WTC11 (cell line): ENCODE measurements around the gene TRIM2. TPM values are rescaled to one million over a fixed set of nuclear protein-coding genes. Genes with fewer than 3 reads are reported as not detected.
A peak's percentile ranks its signal among the peaks of the same experiment; 100 is the strongest.

Experiments
- ATAC-seq: fragments of 200-7000 bp; cut with Tn5 transposase; 2 replicates; pipeline ENCODE4 v1.10.0; 2021; ENCODE audit warnings: mild to moderate bottlenecking, moderate library complexity
- CTCF ChIA-PET: fragments of 300-600 bp; sonication (Branson Sonifier 250); formaldehyde crosslinking; loops from one replicate; lab custom pipeline; 2021; ENCODE audit warnings: antibody characterized with exemption; lab: Charles Lee
- POLR2A ChIA-PET: fragments of 350-600 bp; sonication (Branson Sonifier 250); formaldehyde crosslinking; loops from one replicate; lab custom pipeline; 2021; ENCODE audit warnings: antibody characterized with exemption; lab: Charles Lee
- DNase-seq: peaks from one replicate; pipeline ENCODE4 v3.0.0; 2021; ENCODE audit warnings: low spot score
- H3K27ac Mint-ChIP-seq: 2 replicates; pipeline ENCODE4 v1.8.0; 2021; ENCODE audit warnings: mixed read lengths
- H3K27me3 Mint-ChIP-seq: 2 replicates; pipeline ENCODE4 v1.8.0; 2021; ENCODE audit warnings: low read depth, mild to moderate bottlenecking, moderate library complexity, mixed read lengths
- H3K36me3 Mint-ChIP-seq: 2 replicates; pipeline ENCODE4 v1.8.0; 2021; ENCODE audit warnings: mixed read lengths
- H3K4me1 Mint-ChIP-seq: 2 replicates; pipeline ENCODE4 v1.8.0; 2022; ENCODE audit warnings: mixed read lengths
- H3K4me3 Mint-ChIP-seq: 2 replicates; pipeline ENCODE4 v1.8.0; 2021; ENCODE audit warnings: mild to moderate bottlenecking, moderate library complexity, mixed read lengths
- H3K9me3 Mint-ChIP-seq: 2 replicates; pipeline ENCODE4 v1.8.0; 2021; ENCODE audit warnings: mixed read lengths
- ELF4 ChIP-seq: sonication (generic); formaldehyde crosslinking; IDR thresholded peaks from 2 replicates; pipeline ENCODE4 v1.8.1; 2022; ENCODE audit warnings: low read depth, mild to moderate bottlenecking, moderate library complexity, missing genetic modification reagents
- EMX1 ChIP-seq: fragments of 250-450 bp; sonication (Bioruptor Pico); IDR thresholded peaks from 2 replicates; pipeline ENCODE4 v1.8.0; 2021; ENCODE audit warnings: mild to moderate bottlenecking
- ETV6 ChIP-seq: sonication (generic); formaldehyde crosslinking; IDR thresholded peaks from 2 replicates; pipeline ENCODE4 v1.8.1; 2022; ENCODE audit warnings: mild to moderate bottlenecking, missing genetic modification reagents
- GRHL2 ChIP-seq: fragments of 250-450 bp; sonication (Bioruptor Pico); IDR thresholded peaks from 2 replicates; pipeline ENCODE4 v1.8.0; 2022; ENCODE audit warnings: mild to moderate bottlenecking, moderate library complexity; ENCODE audit not compliant: insufficient replicate concordance, severe bottlenecking
- MXD4 ChIP-seq: fragments of 250-450 bp; sonication (Bioruptor Pico); IDR thresholded peaks from 2 replicates; pipeline ENCODE4 v1.8.0; 2021; ENCODE audit warnings: mild to moderate bottlenecking, moderate library complexity, borderline replicate concordance
- PRRX2 ChIP-seq: fragments of 250-450 bp; sonication (Bioruptor Pico); IDR thresholded peaks from 2 replicates; pipeline ENCODE4 v1.8.0; 2021; ENCODE audit warnings: mild to moderate bottlenecking
- RORB ChIP-seq: fragments of 250-450 bp; sonication (Bioruptor Pico); IDR thresholded peaks from 2 replicates; pipeline ENCODE4 v1.9.0; 2021; ENCODE audit warnings: mild to moderate bottlenecking
- TEAD1 ChIP-seq: sonication (generic); formaldehyde crosslinking; IDR thresholded peaks from 2 replicates; pipeline ENCODE4 v1.8.0; 2022; ENCODE audit warnings: mild to moderate bottlenecking, missing genetic modification reagents
- ZNF512 ChIP-seq: sonication (generic); formaldehyde crosslinking; IDR thresholded peaks from 2 replicates; pipeline ENCODE4 v1.8.1; 2022; ENCODE audit warnings: missing genetic modification reagents, borderline replicate concordance
- total RNA-seq: library from RNA; stranded (reverse); gene quantifications from 3 replicates; pipeline ENCODE4 v1.2.3, GENCODE V29; 2021
- TF ChIP-seq, protein P1 (sequence below): fragments of 200-600 bp; IDR thresholded peaks from 2 replicates; pipeline ENCODE4 v1.8.0; 2022; ENCODE audit warnings: antibody characterized with exemption
- TF ChIP-seq, protein P2 (sequence below): sonication (generic); formaldehyde crosslinking; IDR thresholded peaks from 2 replicates; pipeline ENCODE4 v1.8.0; 2022; ENCODE audit warnings: mild to moderate bottlenecking, missing genetic modification reagents
- TF ChIP-seq, protein P3 (sequence below): sonication (generic); formaldehyde crosslinking; IDR thresholded peaks from 2 replicates; pipeline ENCODE4 v1.8.1; 2023; ENCODE audit warnings: mild to moderate bottlenecking, missing genetic modification reagents, moderate library complexity
- TF ChIP-seq, protein P4 (sequence below): sonication (generic); formaldehyde crosslinking; IDR thresholded peaks from 2 replicates; pipeline ENCODE4 v1.8.0; 2022; ENCODE audit warnings: missing genetic modification reagents
- TF ChIP-seq, protein P5 (sequence below): sonication (generic); formaldehyde crosslinking; IDR thresholded peaks from 2 replicates; pipeline ENCODE4 v1.8.0; 2022; ENCODE audit warnings: mild to moderate bottlenecking, missing genetic modification reagents

Gene TRIM2
- total RNA-seq, 1 experiment from 2014 or later = 54.5 TPM

GRCh38 chr4:153292897-153293741, 88.9 kb downstream of the TRIM2 start:
- DNase-seq = no peak
- no peak for ATAC-seq
- H3K4me3 Mint-ChIP-seq = no peak overlapping the region
- ChIA-PET POLR2A (no interaction called here), CTCF (interaction anchor here (1.2 kb wide), 1 partner anchor 60 kb away, joined by 3 read pairs; no protein-coding TSS in a partner anchor)
- TF ChIP-seq ZNF512 (CRISPR knock-in tag) (no peak), ELF4 (CRISPR knock-in tag) (no peak), RORB (CRISPR knock-in tag) (no peak), GRHL2 (CRISPR knock-in tag) (no peak), TEAD1 (CRISPR knock-in tag) (no peak)
- TF ChIP-seq, protein P1, sequence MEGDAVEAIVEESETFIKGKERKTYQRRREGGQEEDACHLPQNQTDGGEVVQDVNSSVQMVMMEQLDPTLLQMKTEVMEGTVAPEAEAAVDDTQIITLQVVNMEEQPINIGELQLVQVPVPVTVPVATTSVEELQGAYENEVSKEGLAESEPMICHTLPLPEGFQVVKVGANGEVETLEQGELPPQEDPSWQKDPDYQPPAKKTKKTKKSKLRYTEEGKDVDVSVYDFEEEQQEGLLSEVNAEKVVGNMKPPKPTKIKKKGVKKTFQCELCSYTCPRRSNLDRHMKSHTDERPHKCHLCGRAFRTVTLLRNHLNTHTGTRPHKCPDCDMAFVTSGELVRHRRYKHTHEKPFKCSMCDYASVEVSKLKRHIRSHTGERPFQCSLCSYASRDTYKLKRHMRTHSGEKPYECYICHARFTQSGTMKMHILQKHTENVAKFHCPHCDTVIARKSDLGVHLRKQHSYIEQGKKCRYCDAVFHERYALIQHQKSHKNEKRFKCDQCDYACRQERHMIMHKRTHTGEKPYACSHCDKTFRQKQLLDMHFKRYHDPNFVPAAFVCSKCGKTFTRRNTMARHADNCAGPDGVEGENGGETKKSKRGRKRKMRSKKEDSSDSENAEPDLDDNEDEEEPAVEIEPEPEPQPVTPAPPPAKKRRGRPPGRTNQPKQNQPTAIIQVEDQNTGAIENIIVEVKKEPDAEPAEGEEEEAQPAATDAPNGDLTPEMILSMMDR = no peak
- H3K9me3 Mint-ChIP-seq = peaks cover 30% of the 10 kb centered on the region
- peak overlapping the region; percentile 61 for H3K27ac Mint-ChIP-seq
- peaks cover 57% of the 10 kb centered on the region for H3K36me3 Mint-ChIP-seq
- H3K4me1 Mint-ChIP-seq = peaks cover 28% of the 10 kb centered on the region
- H3K27me3 Mint-ChIP-seq = no peaks in the 10 kb centered on the region; the same call in 1 of the 2 replicates

GRCh38 chr4:153293742-153294057, 89.5 kb downstream of the TRIM2 start:
- Mint-ChIP-seq H3K4me1 (peaks cover 28% of the 10 kb centered on the region), H3K9me3 (peaks cover 30% of the 10 kb centered on the region), H3K4me3 (no peak overlapping the region), H3K36me3 (peaks cover 59% of the 10 kb centered on the region)
- POLR2A ChIA-PET = no interaction called here
- TF ChIP-seq, protein P2, sequence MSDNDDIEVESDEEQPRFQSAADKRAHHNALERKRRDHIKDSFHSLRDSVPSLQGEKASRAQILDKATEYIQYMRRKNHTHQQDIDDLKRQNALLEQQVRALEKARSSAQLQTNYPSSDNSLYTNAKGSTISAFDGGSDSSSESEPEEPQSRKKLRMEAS = no peak
- TF ChIP-seq, all 79 proteins: peak for 0
- CTCF ChIA-PET = interaction anchor here (1.2 kb wide), 1 partner anchor 61 kb away, joined by 3 read pairs; no protein-coding TSS in a partner anchor
- no peak for ATAC-seq
- H3K27ac Mint-ChIP-seq = peak overlapping the region; percentile 61
- H3K27me3 Mint-ChIP-seq = no peaks in the 10 kb centered on the region; the same call in 1 of the 2 replicates
- DNase-seq = no peak

DNA sequence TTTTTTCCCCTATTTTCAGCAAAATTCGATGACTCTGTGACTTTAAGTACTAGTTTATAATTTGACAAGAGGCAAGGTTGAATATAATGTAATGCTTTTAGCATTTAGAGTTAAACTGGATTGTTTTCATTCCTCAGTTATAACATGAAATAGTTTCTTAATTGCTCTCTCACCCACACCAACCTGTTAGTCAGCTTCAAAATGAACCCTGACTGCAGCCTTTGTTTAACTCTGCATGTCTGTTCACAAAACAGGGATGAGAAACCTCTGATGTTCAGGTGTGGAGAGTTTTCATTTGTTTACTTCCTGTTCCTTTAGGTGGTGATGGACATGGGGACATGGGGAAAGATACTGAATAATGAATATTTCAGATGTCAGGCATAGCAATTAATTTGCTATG, 90.4 kb downstream of the TRIM2 start:
- peaks cover 68% of the 10 kb centered on the region for H3K36me3 Mint-ChIP-seq
- ChIA-PET CTCF (interaction anchor here (0.8 to 2.1 kb wide), 2 partner anchors 62 to 66 kb away, joined by 3 to 10 read pairs; no protein-coding TSS in a partner anchor), POLR2A (no interaction called here)
- ATAC-seq = no peak
- peaks cover 28% of the 10 kb centered on the region for H3K4me1 Mint-ChIP-seq
- H3K4me3 Mint-ChIP-seq = no peak overlapping the region
- no peaks in the 10 kb centered on the region; the same call in 1 of the 2 replicates for H3K27me3 Mint-ChIP-seq
- H3K27ac Mint-ChIP-seq = peak overlapping the region; percentile 61
- H3K9me3 Mint-ChIP-seq = peaks cover 39% of the 10 kb centered on the region
- no peak for DNase-seq
- TF ChIP-seq EMX1 (no peak), PRRX2 (CRISPR knock-in tag) (no peak), ETV6 (no peak), MXD4 (CRISPR knock-in tag) (no peak)
- TF ChIP-seq, protein P3, sequence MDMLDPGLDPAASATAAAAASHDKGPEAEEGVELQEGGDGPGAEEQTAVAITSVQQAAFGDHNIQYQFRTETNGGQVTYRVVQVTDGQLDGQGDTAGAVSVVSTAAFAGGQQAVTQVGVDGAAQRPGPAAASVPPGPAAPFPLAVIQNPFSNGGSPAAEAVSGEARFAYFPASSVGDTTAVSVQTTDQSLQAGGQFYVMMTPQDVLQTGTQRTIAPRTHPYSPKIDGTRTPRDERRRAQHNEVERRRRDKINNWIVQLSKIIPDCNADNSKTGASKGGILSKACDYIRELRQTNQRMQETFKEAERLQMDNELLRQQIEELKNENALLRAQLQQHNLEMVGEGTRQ = no peak
- TF ChIP-seq, protein P4, sequence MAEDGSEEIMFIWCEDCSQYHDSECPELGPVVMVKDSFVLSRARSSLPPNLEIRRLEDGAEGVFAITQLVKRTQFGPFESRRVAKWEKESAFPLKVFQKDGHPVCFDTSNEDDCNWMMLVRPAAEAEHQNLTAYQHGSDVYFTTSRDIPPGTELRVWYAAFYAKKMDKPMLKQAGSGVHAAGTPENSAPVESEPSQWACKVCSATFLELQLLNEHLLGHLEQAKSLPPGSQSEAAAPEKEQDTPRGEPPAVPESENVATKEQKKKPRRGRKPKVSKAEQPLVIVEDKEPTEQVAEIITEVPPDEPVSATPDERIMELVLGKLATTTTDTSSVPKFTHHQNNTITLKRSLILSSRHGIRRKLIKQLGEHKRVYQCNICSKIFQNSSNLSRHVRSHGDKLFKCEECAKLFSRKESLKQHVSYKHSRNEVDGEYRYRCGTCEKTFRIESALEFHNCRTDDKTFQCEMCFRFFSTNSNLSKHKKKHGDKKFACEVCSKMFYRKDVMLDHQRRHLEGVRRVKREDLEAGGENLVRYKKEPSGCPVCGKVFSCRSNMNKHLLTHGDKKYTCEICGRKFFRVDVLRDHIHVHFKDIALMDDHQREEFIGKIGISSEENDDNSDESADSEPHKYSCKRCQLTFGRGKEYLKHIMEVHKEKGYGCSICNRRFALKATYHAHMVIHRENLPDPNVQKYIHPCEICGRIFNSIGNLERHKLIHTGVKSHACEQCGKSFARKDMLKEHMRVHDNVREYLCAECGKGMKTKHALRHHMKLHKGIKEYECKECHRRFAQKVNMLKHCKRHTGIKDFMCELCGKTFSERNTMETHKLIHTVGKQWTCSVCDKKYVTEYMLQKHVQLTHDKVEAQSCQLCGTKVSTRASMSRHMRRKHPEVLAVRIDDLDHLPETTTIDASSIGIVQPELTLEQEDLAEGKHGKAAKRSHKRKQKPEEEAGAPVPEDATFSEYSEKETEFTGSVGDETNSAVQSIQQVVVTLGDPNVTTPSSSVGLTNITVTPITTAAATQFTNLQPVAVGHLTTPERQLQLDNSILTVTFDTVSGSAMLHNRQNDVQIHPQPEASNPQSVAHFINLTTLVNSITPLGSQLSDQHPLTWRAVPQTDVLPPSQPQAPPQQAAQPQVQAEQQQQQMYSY (CRISPR knock-in tag) = no peak
- TF ChIP-seq, protein P5, sequence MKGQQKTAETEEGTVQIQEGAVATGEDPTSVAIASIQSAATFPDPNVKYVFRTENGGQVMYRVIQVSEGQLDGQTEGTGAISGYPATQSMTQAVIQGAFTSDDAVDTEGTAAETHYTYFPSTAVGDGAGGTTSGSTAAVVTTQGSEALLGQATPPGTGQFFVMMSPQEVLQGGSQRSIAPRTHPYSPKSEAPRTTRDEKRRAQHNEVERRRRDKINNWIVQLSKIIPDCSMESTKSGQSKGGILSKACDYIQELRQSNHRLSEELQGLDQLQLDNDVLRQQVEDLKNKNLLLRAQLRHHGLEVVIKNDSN (CRISPR knock-in tag) = no peak
